ENCODE measurements around the gene IFNAR1.
"Not testable (repeated sequence)": the region's sequence is repeated elsewhere in the genome, so short reads cannot be mapped to it uniquely, and the experiment has no call there.

The IFNAR1 gene

DNA sequence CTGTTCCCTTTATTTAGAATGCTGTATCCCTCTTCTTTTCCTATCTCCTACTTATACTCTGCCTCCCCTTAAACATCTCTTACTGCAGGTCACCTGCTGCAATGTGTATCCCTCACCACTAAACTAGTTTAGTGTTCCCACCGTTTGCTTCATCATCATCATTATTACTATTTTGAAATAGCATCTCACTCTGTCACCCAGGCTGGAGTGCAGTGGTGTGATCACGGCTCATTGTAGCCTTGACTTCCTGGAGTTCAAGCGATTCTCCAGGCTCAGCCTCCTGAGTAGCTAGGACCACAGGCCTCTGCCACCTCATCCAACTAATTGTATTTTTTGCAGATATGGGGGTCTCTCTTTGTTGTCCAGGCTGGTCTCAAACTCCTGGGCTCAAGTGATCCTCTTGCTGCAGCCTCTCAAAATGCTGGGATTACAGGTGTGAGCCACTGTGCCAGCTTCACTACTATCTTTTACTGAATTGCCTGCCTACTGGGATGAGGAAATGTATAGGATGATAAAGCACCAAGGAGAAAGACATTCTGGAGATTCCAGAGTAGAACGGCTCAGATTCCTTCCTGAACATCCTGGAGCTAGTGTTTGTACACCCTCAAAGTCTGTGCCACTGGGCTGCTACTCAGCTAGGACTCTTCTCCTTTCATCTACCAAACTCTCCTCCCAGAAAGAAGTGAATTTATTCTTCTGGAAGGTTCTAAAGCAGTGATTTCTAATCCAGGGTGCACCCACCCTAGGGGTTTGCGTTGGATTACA is 8.6 kb upstream of the IFNAR1 start:
- DNase-seq (ENCODE audit: low read depth): no peak
- TF ChIP-seq, protein P1, sequence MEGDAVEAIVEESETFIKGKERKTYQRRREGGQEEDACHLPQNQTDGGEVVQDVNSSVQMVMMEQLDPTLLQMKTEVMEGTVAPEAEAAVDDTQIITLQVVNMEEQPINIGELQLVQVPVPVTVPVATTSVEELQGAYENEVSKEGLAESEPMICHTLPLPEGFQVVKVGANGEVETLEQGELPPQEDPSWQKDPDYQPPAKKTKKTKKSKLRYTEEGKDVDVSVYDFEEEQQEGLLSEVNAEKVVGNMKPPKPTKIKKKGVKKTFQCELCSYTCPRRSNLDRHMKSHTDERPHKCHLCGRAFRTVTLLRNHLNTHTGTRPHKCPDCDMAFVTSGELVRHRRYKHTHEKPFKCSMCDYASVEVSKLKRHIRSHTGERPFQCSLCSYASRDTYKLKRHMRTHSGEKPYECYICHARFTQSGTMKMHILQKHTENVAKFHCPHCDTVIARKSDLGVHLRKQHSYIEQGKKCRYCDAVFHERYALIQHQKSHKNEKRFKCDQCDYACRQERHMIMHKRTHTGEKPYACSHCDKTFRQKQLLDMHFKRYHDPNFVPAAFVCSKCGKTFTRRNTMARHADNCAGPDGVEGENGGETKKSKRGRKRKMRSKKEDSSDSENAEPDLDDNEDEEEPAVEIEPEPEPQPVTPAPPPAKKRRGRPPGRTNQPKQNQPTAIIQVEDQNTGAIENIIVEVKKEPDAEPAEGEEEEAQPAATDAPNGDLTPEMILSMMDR (conservative IDR thresholded peaks at IDR 0.05; ENCODE audit: low read length): no peak

GRCh38 chr21:33317145-33317544 is 7.6 kb upstream of the IFNAR1 start:
- H3K4me3 ChIP-seq (ENCODE audit: low read length): no peak overlapping the region
- no peak for DNase-seq (ENCODE audit: low read depth)
- TF ChIP-seq, protein P1 (conservative IDR thresholded peaks at IDR 0.05; ENCODE audit: low read length): no peak

More for the DNA sequence above, 8.6 kb upstream of the IFNAR1 start:
- H3K4me3 ChIP-seq (ENCODE audit: low read length): no peak overlapping the region

- TF ChIP-seq, protein P1 (conservative IDR thresholded peaks at IDR 0.05; ENCODE audit: low read length): no peak
- no peak for DNase-seq (ENCODE audit: low read depth)
- no peak overlapping the region for H3K4me3 ChIP-seq (ENCODE audit: low read length)
Measured at GRCh38 chr21:33317786-33318486, 6.8 kb upstream of the IFNAR1 start.

DNA sequence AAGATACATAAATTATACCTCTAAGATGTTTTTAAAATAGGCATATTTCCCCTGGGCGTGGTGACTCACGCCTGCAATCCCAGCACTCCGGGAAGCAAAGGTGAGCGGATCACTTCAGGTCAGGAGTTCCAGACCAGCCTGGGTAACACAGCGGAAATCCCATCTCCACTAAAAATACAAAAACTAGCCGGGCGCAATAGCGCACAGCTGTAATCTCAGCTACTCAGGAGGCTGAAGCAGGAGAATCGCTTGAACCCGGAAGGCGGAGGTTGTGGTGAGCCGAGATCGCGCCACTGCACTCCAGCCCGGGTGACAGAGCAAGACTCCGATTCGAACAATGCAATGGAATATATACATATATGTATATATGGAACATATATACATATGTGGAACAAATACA is 3.8 kb upstream of the IFNAR1 start:
- H3K4me3 ChIP-seq (ENCODE audit: low read length); DNase-seq (ENCODE audit: low read depth): not testable (repeated sequence)

- DNase-seq (ENCODE audit: low read depth); H3K4me3 ChIP-seq (ENCODE audit: low read length): not testable (repeated sequence)
Measured at GRCh38 chr21:33323610-33324009, 1.2 kb upstream of the IFNAR1 start.

- TF ChIP-seq, protein P1 (conservative IDR thresholded peaks at IDR 0.05; ENCODE audit: low read length): no peak
- peak overlapping the region; percentile 98 for H3K4me3 ChIP-seq (ENCODE audit: low read length)
- peak; percentile 79 for DNase-seq (ENCODE audit: low read depth)
Measured at GRCh38 chr21:33325222-33326067, 675 bp downstream of the IFNAR1 start.

- no peak for DNase-seq (ENCODE audit: low read depth)
- TF ChIP-seq, protein P1 (conservative IDR thresholded peaks at IDR 0.05; ENCODE audit: low read length): no peak
- no peak overlapping the region for H3K4me3 ChIP-seq (ENCODE audit: low read length)
Measured at GRCh38 chr21:33327326-33327725, 2.6 kb downstream of the IFNAR1 start.

Data from AG10803 (cell line).